ENCODE data around the gene NSMCE1. TPM values are rescaled to one million over a fixed set of nuclear protein-coding genes. Genes with fewer than 3 reads are reported as not detected.
"Not testable (repeated sequence)": the region's sequence is repeated elsewhere in the genome, so short reads cannot be mapped to it uniquely, and the experiment has no call there.

The NSMCE1 gene
- polyA plus RNA-seq, 1 donor: 46.8 TPM

DNA sequence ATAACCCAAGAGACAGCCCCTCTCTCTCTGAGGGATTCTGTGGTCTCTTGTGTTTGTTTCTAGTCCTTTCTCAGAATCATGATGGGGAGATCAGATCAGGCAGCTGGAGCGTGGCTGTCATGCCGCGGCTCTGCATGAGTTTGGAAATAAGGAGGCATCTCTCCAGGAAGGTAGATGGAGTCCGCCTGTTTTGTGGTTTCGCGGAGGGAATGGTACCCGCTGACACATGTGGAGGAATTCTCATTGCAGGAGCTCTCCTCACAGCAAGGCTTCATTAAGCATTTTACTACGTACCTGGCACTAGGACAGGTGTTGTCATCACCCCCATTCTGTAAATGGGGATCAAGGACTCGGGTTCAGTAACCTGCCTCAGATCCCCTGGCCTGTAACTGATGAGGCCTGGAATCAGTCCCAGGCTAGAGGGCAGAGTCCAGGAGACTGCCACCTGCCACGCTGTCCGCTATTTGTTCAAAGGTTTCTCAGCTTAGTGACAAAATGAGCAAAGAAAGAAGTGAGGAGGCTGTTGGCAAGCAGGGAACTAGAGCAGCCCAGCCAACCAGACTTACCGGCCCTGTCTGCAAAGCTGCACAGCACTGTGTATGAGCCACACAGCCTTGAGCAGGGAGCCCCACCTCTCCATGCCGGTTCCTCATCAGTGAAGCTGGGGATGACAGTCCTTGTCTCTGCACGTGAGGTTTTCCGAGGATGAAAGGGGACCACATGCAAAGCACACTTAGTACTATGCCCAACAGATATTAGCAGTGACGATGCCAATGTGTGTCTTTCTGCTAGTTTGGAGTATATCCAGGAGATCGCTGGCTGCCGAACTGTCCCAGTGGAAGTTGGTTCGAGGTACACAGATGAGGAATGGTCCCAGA, 54.2 kb downstream of the NSMCE1 start:
- no peak for DNase-seq

DNA sequence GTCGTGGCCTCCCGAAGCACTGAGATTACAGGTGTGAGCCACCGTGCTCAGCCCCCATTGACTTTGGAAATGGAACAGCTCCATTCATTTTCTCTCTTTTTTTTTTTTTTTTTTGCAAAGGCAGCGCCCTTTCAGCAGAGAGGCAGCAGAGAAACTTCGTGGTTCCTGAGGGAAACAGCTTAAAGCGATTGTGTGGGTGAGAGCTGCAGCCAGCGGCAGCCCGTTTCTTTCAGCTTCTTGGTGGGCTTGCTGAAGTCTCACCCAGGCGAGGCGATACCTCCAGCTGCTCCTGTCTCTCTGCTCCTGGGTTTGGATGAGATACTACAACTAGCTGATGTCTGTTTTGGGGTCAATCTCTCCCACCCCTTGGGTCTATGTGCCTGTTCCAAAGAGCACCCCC, 57.5 kb downstream of the NSMCE1 start:
- no peak for DNase-seq

DNA sequence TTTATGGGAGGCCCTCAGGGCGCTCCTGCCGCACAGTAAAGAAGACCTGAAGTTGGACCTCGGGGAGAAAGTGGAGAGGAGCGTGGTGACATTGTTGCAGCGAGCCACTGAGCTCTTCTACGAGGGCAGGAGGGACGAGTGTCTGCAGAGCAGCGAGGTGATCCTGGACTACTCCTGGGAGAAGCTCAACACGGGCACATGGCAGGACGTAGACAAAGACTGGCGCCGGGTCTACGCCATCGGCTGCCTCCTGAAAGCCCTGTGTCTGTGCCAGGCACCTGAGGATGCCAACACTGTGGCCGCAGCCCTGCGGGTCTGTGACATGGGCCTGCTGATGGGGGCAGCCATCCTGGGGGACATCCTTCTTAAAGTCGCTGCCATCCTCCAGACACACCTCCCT, 58.4 kb downstream of the NSMCE1 start:
- no peak for DNase-seq

DNA sequence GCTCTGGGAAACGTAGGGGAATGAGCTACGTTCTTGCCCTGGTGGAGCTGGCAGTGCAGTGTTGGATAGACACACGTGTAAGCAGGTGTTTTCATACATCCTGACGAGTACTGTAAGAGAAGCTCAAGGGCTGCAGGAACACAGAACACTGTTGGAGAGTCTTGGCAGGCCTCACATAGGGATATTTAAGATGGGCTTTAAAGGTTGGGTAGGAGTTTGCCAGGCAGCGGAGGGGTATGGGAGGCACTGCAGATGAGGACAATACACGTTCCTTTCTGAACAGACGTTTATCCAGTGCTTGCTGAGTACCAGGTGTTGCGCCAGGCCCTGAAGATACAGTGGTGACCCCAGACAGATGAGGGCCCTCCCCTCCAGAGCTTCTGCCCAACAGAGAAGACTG, 59.0 kb downstream of the NSMCE1 start:
- no peak for DNase-seq

DNA sequence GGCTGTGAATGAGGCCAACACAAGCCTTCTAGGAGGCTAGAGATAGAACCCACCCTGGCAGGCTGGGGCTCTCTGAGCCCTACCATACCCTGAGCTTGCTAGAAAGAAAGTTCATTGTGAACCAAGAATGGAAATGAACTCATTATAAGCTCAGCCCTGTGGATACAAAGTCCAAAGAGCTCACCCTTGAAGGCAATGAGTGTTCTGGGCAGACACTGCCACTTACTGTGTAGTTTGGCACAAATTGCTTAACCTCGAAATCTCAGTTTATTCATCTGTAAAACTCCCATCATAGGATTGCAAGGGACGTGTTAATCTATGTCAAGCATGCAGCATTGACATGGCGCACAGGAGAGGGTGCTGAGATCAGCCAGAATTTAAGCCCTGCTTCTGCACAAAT, 59.8 kb downstream of the NSMCE1 start:
- no peak for DNase-seq

DNA sequence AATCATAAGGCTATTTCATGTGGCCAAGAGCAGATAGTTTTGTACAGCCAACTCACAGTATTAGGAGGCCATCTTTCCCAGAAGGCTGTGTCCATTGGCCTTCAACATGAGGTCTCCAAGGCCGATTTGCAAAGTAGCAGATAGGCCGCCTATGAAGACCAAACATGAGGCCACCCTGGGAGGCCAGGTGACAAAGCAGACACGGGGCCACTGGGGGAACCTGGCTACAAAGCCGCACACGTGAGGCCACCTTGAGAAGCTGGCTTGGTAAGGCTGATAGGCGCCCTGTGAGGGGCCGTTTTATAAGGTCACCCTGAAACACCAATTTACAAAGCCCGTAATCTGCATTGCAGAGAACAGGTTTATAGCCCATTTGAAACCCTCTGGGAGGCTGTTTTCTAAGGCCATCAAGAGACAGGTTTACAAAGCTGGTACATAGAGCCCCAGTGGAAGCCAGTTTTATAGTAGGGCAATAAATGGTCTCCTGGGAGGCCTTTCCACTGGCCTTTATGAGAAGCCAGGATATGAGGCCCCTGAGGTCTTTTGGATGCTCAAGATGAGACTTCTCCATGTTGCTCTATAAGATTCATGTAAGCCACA, 60.4 kb downstream of the NSMCE1 start:
- no peak for DNase-seq

DNA sequence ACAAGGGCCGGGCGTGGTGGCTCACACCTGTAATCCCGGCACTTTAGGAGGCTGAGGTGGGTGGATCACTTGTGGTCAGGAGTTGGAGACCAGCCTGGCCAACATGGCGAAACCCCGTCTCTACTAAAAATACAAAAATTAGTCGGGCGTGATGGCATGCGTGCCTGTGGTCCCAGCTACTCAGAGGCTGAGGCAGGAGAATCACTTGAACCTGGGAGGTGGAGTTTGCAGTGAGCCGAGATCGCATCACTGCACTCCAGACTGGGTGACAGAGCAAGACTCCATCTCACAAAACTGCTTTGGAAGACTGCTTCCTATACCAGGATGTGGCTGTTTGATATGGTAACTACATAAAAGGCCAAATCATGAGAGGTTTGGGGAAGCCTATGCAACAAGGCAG, 61.5 kb downstream of the NSMCE1 start:
- not testable (repeated sequence) for DNase-seq

DNA sequence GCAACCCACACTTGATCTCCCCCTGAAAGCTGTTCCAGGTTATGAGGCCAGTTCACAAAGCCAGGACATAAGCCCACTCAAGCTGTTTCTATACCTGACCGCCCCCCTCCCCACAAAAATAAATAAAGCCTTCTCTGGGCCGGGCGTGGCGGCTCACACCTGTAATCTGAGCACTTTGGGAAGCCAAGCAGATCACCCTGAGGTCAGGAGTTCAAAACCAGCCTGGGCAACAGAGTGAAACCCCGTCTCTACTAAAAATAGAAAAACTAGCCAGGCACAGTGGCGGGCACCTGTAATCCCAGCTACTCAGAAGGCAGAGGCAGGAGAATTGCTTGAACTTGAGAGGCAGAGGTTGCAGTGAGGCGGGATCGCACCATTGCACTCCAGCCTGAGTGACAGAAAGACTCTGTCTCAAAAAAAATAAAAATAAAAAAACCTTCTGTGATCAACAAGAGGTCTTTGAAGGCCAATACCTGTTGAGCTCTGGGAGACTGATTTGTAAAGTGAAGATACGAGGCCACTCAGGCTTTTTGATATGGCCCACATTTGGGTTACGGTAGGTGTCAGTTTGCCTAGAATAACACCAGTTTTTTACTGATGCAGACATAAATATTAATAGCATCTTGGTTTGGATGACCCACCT, 63.0 kb downstream of the NSMCE1 start:
- no peak for DNase-seq

DNA sequence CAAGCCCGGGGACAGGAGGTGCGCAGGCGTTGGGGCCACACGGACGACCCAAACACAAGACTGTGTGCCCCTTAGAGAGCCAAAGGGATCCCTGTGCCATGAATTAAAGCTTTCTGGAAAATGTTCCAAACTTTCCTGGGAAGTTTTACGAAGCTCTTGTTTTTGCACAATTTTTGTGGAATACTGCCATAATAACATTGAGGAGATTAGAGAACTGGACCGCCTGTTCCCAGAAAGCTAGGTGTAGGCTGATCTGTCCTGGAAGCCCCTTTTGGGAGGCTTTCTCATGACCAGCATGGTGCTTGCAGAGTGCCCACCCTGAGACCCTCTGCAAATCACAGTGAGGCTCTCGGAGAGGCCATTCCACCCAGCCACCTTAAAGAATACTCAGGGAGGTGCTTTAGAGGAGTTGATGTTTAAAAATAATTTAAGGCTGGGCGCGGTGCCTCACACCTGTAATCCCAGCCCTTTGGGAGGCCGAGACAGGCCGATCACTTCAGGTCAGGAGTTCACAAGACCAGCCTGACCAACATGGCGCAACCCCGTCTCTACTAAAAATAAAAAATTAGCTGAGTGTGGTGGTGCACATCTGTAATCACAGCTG, 64.2 kb downstream of the NSMCE1 start:
- DNase-seq: no peak

DNA sequence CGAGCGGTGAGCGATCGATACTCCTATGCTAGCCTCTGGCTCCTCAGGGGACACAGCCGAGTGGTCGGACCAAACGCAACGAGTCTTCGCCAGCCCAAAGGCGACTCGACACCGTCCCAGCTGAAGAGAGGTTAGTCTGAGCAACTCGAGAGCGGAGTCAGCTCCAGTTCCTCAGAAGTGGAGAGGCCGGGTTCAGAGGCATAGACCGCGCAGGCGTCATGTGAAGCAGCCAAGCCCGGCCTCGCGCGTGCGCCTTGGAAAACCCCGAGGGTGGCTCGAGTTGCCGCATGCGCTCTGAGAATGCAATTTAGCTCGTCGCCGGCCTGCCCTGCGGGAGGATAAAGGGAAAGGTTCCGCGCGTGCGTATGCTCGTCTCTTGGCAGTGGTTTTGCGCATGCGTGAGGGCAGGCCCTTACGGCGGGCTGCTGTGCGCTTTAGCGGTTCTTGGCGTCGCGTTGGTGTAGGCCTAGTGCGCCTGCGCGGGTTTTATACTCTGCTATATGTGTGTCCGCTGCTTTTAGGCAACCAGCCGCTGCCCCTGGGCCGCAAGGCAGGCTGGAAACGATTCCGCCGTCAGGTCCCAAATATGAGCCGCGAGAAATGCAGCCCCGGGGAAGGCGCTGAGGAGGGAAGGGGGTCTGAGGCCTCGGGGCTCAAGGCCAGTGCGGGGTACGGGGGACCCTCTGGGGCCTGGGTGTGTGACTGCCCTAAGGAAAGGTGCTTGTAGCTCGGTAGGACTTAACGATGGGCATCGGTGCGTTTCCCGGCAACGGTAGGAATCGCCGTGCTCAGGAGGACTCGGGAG, 64.9 kb downstream of the NSMCE1 start, which contains the start of gene KDM8:
TSS of gene KDM8 (plus strand) at position 20 of the 805 bp plus-strand sequence. CDS start 6,598 bp downstream, outside the sequence.
- DNase-seq: peak; percentile 100

DNA sequence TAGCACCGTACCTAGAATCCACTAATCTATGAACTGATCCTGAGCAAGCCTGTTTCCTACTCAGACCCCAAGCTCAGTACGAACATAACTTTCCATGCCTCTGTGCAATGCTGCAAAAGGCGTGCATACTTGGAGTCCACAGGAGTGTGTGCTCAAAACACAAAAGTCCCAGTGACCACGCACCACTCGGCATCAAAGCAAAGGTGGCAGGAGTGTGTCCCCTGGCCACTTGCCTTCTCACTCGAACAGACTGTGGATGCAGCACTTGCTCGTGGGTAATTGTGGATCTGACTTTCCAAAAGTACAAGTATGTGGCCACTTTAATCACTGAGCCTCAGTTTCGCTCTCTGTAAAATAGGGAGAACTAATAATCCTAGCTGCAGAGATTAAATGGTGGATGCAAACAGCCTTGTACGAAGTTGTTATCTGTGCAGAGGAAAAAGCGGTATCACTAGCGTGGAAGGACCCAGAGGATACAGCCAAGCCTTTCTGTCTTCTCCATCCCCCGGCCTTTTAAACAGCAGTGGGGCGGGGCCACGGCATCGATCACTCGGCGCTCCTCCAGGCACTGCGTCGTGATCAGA, 65.6 kb downstream of the NSMCE1 start:
- peak; percentile 96 for DNase-seq

DNA sequence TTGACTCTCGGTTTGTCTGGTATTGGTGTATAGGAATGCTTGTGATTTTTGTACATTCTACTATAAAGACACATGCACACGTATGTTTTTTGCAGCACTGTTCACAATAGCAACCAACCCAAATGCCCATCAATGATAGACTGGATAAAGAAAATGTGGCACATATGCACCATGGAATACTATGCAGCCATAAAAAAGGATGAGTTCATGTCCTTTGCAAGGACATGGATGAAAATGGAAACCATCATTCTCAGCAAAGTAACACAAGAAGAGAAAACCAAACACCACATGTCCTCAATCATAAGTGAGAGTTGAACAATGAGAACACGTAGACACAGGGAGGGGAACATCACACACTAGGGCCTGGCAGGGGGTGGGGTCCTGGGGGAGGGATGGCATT, 67.7 kb downstream of the NSMCE1 start:
- DNase-seq: not testable (repeated sequence)

DNA sequence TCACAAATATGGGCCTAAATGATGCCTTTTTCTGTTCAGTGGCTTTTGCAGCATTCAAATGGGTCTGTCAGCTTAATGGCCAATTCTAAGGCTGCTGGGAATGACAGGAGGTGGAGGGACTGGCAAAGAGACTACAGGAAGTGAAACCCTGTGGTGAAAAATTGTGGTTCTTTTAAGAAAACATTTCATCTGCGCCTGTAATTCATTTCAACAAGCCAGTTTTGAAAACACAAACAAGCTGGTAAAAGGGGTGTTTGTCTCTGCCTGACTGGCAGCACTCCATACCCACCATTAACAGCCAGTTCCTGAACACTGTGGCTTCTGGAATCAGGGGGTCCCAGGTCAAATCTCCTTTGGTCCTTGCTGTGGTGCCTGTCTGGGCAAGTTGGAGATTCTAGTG, 68.8 kb downstream of the NSMCE1 start:
- DNase-seq: no peak

DNA sequence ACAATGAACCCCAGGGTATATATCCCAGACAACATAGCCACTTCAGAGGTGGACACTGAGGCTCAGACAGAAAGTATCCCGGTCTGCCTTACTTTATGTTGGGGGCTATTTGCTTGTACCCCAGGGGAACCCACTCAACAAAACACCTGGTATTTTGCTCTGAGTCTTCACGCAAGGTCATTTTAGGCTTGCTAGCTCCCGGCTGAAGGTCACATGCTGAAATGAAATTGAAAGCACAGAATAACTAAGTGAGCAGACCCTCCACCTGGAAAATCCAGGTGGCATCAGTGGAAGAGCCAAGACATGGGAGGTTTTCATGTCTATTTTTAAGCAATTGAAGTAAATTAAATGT, 69.4 kb downstream of the NSMCE1 start:
- no peak for DNase-seq

DNA sequence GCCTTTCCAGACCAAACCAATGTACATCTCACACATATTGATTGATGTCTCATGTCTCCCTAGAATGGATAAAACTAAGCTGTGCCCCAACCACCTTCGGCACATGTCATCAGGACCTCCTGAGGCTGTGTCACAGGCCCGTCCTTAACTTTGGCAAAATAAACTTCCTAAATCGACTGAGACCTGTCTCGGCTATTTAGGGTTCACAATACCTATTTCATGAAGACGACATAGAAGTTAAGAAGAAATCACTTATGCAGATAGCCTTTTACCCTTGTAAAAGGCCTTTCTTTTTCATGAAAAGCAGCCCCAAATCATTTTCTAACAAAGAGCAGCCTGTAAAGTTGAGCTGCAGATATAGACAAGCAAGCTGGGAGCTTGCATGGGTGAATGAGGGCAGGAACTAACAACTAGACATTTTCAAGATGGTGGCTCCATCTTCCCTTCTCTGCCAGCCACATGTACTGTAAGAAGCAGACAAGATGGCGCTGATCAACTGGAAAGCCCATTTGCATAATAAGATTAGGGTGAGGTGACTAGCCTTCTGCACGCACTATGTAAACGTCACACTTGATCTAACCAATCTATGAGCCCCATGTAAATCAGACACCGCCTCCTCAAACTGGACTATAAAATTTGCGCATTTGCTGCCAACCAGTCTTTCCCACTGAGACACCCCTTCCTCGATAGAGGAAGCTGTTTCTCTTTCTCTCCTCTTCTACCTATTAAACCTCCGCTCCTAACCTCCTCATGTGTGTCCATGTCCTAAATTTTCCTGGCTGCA, 69.9 kb downstream of the NSMCE1 start:
- DNase-seq: no peak

DNA sequence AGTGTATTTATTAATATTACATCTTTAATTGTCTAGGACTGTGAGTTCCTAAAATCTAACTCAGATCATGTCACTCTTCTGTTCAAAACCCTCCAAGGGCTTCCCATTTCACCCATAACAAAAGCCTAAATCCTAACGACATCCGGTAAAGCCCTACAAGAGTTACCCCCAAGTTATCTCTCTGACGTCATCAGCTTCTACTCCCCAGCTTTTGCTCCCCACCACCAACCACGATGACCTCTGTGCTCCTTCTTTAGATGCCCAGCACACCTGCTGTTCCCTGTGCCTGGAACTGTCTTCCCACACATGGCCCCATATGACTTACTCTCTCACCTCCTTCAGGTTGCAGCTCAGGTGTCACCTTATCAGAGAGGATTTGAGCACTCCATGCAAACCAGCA, 71.6 kb downstream of the NSMCE1 start:
- DNase-seq: no peak

DNA sequence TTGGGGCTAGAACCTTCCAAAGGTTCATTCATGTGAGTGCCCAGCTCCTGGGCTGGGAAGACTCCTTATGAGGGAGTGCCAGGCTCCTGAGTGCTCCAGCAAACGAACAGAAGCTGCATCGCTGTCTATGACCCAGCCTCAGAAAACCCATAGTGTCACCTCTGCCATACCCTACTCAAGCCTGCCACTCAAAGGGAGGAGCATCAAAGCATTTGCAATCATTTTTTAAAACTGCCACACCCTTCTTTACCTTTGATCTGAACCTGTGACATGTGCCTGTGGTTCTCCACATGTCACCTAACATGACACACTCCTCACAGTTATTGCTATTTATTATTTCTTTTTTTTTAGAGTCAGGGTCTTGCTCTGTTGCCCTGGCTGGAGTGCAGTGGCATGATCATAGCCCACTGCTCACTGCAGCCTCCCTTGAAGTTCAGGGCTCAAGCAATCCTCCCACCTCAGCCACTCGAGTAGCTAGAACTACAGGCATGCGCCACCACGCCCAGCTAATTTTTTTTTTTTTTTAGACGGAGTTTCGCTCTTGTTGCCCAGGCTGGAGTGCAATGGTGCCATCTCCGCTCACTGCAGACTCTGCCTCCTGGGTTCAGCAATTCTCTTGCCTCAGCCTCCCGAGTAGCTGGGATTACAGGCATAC, 72.5 kb downstream of the NSMCE1 start:
- no peak for DNase-seq

DNA sequence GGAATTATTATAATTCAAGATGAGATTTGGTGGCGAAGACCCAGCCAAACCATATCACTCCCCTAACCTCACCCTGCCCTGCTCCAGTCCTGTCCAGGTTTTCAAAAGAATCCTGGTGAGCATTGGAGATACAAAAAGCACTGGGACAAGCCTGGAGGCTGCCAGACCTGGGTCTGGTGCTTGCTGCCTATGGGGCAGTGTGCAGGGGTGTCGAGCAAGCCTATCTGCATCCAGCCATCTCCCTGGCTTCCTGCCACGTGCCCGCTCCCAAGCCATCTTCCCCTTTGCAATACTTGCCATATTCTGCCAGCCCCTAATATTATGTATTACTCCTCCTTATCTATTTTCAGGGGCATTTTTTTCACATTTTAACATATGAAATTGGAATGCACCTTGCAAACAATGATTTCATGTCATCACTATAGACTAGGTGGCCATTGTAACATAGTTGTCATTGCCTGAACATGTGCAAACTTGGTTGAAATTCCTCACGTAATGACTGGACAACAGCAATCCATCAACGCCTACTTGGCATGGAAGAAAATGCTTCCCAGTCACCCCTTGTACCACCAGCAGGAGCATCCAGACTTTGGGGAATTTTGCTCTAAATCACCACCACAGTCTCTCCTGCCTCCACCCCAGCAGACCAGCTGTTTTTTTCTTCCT, 73.4 kb downstream of the NSMCE1 start:
- DNase-seq: no peak

DNA sequence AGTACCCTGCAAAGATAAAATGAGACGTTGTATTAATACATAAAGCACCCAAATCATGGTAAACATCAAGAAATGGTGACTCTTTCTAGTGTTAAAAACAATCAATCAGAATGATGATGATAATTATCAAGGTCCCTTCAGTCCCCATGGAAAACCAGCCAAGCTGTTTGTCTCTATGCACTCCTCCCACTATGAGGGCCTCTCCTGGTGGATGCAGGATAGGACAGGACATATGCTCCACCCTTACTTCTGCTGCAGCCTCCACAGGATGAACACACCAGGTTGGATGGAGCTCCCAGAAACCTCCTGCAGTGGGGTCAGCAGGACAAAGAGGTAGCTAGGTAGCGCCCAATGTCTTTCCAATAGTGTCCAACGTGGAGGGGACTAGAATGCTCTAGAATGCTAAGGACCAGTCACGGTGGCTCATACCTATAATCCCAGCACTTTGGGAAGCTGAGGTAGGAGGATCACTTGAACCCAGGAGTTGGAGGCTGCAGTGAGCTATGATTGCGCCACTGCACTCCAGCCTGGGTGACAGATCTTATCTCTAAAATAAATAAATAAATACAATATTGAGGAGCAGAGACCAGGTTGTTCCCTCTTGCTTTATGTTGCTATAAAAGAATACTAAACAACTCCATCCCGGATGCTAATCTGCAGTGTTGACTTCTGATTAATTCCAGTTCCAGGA, 75.1 kb downstream of the NSMCE1 start:
- DNase-seq: no peak

Data from hindlimb muscle (tissue), 1 donor.